Superior temporal gyrus (tissue), 1 donor: ENCODE data around the gene DIAPH1.

ENCODE experiments used
- DNase-seq: peaks from one replicate; pipeline ENCODE4 v3.0.0-alpha.2; 2016; ENCODE audit errors: extremely low spot score

Gene DIAPH1

DNA sequence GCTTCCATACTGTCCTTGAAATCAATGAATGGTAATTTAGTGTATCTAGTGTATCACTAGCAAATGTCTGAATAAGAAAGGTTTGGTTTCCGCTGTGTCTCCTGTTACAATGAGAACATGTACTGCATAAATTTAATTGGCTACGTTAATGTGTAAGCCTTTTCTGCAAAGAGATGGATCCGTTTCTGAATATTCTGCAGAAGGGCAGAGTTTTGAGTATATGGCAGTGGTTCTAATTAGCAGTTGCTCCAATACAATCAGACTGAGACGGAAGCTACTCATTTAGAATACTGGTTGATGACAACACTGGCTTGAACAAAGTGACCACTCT lies 134.5 kb downstream of the DIAPH1 start:
- no peak for DNase-seq

DNA sequence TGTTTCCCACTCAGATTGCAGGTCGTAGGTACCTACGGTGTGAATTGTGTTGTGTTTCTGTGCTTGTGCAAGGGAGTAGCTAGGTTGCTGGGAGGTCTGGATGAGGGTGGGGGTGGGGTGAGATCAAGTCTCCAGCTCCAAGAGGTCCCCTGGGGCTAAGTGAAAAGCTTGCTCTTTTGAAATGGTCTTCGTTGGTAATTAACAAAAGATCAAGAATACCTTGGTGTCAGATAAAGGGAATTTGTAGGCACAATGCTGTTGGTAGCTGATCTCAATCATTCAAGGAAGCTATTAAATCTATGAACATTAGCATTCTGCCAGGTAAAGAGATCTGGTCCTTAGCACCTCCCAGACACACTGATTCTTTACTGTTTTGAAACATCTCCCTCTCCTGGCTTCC lies 134.9 kb downstream of the DIAPH1 start:
- no peak for DNase-seq

DNA sequence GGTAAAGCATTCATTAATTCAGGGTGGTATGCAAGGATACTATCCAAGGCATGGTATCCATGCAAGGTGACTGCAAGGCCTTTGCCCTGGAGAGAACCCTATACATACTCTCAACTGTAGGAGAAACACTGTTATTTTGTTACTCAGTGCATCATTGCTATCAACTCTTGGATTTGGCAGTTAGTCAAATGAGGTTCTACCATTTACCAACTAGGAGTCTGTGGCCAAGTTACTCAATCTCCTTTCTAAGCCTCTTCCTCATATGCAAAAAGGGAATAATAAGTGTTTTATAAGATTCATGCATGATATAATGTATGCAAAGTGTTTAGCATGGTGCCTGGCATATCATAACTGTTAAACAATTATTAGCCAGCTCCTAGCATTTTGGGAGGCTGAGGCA lies 139.0 kb downstream of the DIAPH1 start:
- no peak for DNase-seq

DNA sequence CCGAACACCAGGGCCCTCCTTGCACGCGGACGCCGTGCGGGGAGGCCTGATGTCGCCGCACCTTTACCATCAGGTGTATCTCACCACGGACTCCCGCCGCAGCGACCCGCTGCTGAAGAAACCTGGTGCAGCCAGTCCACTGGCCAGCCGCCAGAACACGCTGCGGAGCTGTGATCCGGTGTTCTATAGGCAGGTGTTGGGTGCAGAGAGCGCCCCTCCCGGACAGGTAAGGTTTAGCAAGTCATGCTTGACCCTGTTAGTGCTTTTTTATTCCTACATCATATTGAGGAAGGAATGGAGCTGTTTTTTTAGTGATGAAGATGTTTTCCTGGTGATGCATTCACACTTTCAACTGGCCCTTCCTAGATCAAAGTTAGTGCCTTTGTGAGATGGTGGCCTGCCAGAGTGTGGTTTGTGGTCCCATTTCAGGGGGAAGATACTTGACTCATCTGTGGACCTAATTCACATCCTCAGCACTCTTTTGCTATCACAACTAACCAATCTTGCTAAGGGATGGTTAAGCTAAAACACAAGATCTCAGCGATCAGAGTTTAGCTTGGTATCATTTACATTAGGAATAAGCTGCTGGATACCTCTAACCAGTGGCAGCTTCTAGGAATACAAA lies 140.4 kb downstream of the DIAPH1 start:
- no peak for DNase-seq

DNA sequence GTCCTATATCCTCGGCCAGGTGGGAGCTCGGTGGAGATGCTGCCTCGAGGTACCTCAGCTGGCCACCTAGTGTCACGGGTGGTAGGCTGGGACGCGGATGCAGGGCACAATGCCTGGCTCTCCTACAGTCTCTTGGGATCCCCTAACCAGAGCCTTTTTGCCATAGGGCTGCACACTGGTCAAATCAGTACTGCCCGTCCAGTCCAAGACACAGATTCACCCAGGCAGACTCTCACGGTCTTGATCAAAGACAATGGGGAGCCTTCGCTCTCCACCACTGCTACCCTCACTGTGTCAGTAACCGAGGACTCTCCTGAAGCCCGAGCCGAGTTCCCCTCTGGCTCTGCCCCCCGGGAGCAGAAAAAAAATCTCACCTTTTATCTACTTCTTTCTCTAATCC lies 141.0 kb downstream of the DIAPH1 start:
- DNase-seq, result no peak

DNA sequence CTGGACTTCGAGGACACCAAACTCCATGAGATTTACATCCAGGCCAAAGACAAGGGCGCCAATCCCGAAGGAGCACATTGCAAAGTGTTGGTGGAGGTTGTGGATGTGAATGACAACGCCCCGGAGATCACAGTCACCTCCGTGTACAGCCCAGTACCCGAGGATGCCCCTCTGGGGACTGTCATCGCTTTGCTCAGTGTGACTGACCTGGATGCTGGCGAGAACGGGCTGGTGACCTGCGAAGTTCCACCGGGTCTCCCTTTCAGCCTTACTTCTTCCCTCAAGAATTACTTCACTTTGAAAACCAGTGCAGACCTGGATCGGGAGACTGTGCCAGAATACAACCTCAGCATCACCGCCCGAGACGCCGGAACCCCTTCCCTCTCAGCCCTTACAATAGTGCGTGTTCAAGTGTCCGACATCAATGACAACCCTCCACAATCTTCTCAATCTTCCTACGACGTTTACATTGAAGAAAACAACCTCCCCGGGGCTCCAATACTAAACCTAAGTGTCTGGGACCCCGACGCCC lies 141.7 kb downstream of the DIAPH1 start:
- DNase-seq, result no peak

DNA sequence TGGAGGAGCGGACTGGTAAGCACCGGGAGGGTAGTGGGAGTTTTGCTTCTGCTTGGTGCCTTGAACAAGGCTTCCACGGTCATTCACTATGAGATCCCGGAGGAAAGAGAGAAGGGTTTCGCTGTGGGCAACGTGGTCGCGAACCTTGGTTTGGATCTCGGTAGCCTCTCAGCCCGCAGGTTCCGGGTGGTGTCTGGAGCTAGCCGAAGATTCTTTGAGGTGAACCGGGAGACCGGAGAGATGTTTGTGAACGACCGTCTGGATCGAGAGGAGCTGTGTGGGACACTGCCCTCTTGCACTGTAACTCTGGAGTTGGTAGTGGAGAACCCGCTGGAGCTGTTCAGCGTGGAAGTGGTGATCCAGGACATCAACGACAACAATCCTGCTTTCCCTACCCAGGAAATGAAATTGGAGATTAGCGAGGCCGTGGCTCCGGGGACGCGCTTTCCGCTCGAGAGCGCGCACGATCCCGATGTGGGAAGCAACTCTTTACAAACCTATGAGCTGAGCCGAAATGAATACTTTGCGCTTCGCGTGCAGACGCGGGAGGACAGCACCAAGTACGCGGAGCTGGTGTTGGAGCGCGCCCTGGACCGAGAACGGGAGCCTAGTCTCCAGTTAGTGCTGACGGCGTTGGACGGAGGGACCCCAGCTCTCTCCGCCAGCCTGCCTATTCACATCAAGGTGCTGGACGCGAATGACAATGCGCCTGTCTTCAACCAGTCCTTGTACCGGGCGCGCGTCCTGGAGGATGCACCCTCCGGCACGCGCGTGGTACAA lies 142.5 kb downstream of the DIAPH1 start:
- peak; percentile 61 for DNase-seq

DNA sequence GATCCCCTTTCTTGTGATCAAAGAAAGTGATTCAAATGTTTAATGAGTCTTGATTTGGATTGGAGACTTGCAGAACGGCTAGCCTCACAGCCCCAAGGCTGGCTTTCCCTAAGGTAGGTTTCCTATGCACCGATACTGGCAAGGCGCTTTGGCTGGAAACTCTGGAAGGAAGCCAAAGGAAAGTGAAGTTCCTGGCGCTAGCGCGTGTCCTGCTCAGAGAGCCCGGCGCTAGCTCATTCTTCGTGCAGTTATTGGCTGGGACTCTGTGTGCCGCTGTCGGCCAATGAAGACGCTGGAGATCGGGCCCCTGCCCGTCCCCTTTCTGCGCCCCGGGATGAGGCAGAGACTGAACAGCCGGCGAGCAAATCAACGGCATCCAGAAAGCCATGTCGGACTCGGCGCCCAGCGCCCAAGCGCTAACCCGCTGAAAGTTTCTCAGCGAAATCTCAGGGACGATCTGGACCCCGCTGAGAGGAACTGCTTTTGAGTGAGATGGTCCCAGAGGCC lies 143.1 kb downstream of the DIAPH1 start, which contains the start of gene PCDHGC3:
TSS of gene PCDHGC3 (plus strand) at position 342 of the 507 bp plus-strand sequence. CDS start at position 493, 151 bp downstream.
- DNase-seq, result peak; percentile 85

DNA sequence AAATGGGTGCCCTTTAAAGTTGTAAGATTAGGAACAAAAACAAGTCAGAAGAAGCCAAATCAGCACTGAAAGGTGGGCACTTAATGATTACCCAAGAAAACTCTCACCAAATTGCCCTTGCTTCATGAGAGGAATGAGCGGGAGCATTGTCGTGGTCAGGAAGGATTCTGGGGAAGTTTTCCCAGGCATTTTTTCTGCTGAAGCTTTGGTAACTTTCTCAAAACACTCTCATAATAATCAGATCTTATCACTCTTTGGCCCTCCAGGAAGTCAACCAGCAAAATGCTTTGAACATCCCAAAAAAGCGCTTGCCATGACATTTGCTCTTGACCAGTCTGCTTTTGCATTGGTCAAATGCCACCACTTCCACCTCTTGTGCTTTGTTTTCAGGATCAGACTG lies 153.4 kb downstream of the DIAPH1 start:
- DNase-seq, result no peak
